Measurements from ENCODE around the gene TRIM25.

TRIM25 gene

DNA sequence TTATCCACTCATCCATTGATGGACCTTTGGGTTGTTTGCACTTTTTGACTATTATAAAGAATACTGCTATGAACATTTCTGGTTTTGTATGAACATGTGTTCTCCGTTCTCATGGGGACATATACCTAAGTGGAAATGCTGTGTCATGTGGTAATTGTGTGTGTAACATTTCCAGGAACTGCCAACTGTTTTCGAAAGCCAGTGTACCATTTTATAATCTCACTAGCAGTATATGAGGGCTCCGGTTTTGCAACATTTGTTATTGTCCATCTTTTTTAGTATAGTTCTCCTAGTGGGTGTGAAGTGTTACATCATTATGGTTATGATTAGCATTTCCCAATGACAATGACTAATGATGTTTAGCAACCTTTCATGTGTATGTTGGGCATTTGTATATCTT lies 5.1 kb upstream of the TRIM25 start:
- TF ChIP-seq, protein P1, sequence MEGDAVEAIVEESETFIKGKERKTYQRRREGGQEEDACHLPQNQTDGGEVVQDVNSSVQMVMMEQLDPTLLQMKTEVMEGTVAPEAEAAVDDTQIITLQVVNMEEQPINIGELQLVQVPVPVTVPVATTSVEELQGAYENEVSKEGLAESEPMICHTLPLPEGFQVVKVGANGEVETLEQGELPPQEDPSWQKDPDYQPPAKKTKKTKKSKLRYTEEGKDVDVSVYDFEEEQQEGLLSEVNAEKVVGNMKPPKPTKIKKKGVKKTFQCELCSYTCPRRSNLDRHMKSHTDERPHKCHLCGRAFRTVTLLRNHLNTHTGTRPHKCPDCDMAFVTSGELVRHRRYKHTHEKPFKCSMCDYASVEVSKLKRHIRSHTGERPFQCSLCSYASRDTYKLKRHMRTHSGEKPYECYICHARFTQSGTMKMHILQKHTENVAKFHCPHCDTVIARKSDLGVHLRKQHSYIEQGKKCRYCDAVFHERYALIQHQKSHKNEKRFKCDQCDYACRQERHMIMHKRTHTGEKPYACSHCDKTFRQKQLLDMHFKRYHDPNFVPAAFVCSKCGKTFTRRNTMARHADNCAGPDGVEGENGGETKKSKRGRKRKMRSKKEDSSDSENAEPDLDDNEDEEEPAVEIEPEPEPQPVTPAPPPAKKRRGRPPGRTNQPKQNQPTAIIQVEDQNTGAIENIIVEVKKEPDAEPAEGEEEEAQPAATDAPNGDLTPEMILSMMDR (IDR thresholded peaks at IDR 0.05; ENCODE audit: control extremely low read depth, extremely low read depth, low read depth, missing control alignments), result no peak
- CTCF ChIA-PET, result no interaction called here

DNA sequence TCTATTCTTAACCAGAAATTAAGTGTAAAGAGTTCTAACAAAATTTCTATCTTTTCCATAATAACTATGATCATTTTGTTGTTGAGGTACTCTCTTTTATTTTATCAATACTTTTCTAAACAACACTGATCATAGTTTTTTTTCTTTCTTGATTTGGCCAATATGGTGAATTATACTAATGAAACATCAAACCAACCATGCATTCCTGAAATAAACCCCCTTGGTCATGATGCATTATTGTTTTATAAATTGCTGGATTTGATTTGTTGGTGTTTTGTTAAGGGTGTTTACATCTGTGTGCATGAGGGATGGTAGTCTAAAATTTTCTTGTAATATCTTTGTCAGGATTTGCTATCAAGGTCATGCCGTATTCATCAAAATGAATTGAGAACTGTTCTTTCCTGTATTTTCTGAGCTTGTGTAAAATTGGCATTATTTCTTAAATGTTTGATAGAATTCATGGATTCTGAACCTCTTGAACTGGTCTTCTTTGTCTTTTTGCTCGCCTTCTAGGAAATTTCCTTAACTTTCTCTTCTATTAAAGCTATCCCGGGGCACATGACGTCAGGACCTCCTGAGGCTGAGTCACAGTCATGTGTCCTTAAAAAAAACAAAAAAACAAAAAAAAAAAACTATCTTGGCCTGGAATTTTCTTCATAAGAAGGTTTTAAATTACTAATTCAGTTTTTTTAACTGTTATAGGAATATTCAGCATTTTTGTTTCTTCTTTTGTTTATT lies 3.9 kb upstream of the TRIM25 start:
- TF ChIP-seq, protein P1 (IDR thresholded peaks at IDR 0.05; ENCODE audit: control extremely low read depth, extremely low read depth, low read depth, missing control alignments), result no peak
- CTCF ChIA-PET, result no interaction called here
- no peak for DNase-seq (ENCODE audit: extremely low spot score)
- POLR2A ChIA-PET, result no interaction called here

More for the DNA sequence above, 5.1 kb upstream of the TRIM25 start:
- POLR2A ChIA-PET, result no interaction called here
- DNase-seq (ENCODE audit: extremely low spot score), result no peak

DNA sequence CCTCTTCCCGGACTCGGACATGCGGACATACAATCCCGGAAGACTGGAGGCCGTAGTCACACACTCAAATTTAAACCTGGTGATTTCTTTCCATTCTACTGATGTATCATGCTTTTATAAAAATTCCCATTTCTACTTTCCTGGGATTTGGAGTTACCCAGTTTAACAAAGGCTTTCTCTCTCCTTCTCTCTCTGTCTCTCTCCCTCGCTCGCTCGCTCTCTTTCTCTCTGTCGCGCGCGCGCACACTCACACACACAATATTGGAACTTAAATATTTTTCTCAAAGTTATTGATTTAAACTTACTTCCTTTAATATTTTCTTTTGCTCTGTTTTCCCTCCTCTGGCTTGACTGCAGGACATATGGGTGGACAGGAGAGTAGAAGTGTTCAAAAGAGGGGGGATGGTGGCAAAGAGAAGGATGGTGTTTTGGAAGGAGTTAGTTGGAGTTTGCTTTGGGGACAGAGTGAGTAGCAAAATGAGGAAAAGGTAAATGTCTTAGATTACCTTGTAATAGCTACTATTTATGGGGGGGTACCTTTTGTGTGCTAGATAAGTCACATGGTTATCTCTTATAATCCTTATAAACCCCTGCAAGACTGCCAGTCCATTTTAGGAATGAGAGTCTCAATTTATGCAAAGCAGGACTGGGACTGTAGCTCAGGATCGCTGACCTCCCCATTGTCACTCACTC lies 878 bp upstream of the TRIM25 start:
- POLR2A ChIA-PET, result interaction anchor here (0.6 to 1.1 kb wide), 4 partner anchors 12 to 64 kb away, joined by 4 to 9 read pairs (median 4); partner anchors contain the start of gene SCPEP1

DNA sequence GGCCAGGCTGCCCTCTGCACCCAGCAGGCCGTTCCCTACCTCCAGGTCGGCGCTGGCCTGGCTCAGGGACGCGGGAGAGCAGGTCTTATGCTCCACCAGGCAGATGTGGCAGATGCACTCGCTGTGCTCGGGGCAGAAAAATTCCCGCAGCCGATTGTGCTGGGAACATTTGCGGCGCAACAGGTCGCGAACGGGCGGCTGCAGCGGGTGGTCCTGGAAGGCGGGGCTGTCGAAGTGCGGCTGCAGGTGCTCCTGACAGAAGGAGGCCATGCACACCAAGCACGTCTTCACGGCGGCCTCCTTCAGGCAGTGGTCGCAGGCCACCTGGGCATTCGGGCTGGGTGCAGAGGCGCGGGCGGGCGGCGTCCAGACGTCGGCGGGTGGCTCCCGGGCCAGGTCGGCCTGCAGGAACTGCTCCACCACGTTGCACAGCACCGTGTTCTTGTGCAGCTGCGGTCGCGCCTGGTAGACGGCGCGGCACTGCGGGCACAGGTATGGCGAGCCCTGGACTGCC lies 439 bp downstream of the TRIM25 start:
- POLR2A ChIA-PET, result interaction anchor here (0.6 to 1.3 kb wide), 12 partner anchors 11 to 1461 kb away, joined by 3 to 9 read pairs (median 4); no protein-coding TSS in a partner anchor
- CTCF ChIA-PET, result interaction anchor here (1.0 to 1.4 kb wide), 4 partner anchors 26 to 89 kb away, joined by 3 read pairs; partner anchors contain the start of gene COIL
- TF ChIP-seq, protein P1 (IDR thresholded peaks at IDR 0.05; ENCODE audit: control extremely low read depth, extremely low read depth, low read depth, missing control alignments), result no peak
- DNase-seq (ENCODE audit: extremely low spot score), result no peak

More for the DNA sequence above, 878 bp upstream of the TRIM25 start:
- TF ChIP-seq, protein P1 (IDR thresholded peaks at IDR 0.05; ENCODE audit: control extremely low read depth, extremely low read depth, low read depth, missing control alignments), result no peak
- DNase-seq (ENCODE audit: extremely low spot score), result peak; percentile 9
- CTCF ChIA-PET, result interaction anchor here (0.8 to 1.3 kb wide), 3 partner anchors 25 to 45 kb away, joined by 3 to 4 read pairs (median 3); no protein-coding TSS in a partner anchor

DNA sequence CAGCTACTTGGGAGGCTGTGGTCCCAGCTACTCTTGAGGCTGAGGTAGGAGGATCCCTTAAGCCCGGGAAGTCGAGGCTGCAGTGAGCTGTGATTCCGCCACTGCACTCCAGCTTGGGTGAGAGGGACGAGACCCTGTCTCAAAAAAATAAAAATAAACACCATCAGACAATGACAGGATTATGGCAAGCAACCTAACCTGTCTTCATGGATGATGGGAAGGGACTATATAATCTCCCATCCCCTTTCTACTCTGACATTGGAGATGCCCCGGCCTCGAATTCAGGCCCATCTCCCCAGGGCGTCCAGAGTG lies 893 bp downstream of the TRIM25 start:
- ChIA-PET CTCF (interaction anchor here (1.4 kb wide), 1 partner anchor 48 kb away, joined by 3 read pairs; the partner anchor contains the start of gene COIL), POLR2A (interaction anchor here (1.3 kb wide), 1 partner anchor 23 kb away, joined by 4 read pairs; no protein-coding TSS in a partner anchor)
- TF ChIP-seq, protein P1 (IDR thresholded peaks at IDR 0.05; ENCODE audit: control extremely low read depth, extremely low read depth, low read depth, missing control alignments), result no peak
- no peak for DNase-seq (ENCODE audit: extremely low spot score)

Data from GM10248 (cell line).